ENCODE results near the gene UBA6.
"Not testable (repeated sequence)": the region's sequence is repeated elsewhere in the genome, so short reads cannot be mapped to it uniquely, and the experiment has no call there.

UBA6 gene

GRCh38 chr4:67674098-67674497 is 26.9 kb downstream of the UBA6 start:
- DNase-seq = no peak

GRCh38 chr4:67668315-67668714 is 32.6 kb downstream of the UBA6 start:
- DNase-seq = no peak

- no peak for DNase-seq
Observed at GRCh38 chr4:67660418-67660817, 40.5 kb downstream of the UBA6 start.

DNA sequence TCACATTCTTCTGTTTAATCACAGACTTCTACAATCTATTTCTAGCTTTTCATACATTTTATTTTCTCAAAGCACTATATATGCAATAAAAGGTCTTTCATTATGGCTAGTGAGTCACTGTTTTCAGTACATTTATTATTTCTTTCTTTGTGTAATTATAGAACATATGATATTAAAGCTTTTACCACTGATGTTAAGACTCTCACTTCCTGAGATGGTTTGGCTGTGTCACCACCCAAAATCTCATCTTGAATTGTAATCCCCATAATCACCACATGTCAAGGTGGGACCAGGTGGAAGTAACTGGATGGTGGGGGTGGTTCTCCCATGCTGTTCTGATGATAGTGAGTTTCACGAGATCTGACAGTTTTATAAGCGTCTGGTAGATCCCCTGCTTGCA is 41.9 kb downstream of the UBA6 start:
- DNase-seq = no peak

DNA sequence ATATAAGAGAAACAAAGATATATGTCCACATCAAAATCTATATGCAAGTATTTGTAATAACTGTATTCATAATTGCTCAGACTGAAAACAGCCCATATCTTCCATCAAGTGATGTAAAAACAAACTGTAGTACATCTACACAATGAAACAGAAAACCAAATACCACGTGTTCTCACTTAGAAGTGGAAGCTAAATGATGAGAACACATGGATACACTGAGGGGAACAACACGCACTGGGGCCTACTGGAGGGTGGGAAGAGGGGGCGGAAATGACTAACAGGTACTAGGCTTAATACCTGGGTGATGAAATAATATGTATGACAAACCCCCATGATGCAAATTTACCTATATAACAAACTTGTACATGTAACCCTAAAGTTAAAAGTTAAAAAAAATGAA is 42.7 kb downstream of the UBA6 start:
- DNase-seq = no peak

DNA sequence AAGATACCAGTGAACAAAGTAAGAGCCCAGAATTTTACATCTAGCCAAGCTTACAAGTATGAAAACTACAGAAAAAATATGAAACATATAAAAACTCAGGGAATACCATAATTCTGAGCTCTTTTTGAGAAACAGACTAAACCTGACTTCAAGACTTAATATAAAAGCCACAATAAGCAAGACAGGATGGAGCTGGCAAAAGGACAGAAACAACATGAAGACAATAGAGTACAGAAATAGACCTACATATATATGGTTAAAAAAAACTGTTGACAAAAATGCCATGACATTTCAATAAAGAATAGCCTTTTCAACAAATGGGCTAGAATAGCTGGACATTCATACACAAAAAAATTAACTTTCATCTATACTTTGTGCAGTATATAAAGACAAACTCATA is 49.4 kb downstream of the UBA6 start:
- no peak for DNase-seq

DNA sequence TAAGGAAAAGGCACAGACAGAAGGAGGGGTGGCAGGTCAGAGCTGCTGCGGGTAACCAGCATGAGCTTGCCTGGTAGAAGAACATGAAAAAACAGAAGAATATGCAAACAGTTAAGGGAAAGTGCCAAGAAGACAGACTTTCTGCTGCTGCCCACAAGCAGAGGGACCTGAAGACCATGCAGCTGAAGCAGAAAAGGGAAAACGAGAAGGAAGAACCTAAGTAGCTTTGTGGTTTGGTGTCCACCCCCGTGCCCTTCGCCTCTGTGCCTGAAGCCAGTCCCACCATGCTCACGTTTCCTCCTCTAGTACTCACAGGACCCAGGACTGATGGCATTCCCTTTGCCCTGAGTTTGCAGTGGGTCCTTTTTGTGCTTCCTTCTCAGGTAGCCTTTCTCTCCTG is 62.8 kb downstream of the UBA6 start:
- no peak for DNase-seq

- DNase-seq = not testable (repeated sequence)
Observed at GRCh38 chr4:67636978-67637377, 64.0 kb downstream of the UBA6 start.

GRCh38 chr4:67635331-67635730 is 65.6 kb downstream of the UBA6 start:
- peak in 1 of 56 donors; percentile 2 for DNase-seq

- no peak for DNase-seq
Observed at GRCh38 chr4:67634741-67635140, 66.2 kb downstream of the UBA6 start.

- DNase-seq = no peak
Observed at GRCh38 chr4:67632492-67632891, 68.5 kb downstream of the UBA6 start.

GRCh38 chr4:67624939-67625338 is 76.0 kb downstream of the UBA6 start:
- DNase-seq = peak in 3 of 56 donors; percentile 4 to 8 (median 4)

DNA sequence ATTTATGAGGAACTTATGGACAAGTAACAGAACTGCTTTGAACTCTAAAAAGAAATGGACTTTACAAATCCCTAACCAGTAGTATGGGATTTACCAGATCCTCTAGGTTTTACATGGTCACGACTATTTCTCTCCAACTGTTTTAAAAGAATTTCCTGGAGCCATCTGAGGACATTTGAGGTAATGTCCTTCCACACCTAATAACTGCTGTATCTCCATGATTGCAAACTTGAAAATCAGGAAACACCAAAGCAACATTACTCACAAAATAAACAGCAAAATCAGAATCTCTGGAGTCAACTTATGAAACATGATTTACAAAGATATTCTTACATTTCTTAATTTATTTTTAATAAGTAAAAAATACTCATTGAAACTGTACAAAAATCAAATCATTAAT is 84.5 kb downstream of the UBA6 start:
- no peak for DNase-seq

DNA sequence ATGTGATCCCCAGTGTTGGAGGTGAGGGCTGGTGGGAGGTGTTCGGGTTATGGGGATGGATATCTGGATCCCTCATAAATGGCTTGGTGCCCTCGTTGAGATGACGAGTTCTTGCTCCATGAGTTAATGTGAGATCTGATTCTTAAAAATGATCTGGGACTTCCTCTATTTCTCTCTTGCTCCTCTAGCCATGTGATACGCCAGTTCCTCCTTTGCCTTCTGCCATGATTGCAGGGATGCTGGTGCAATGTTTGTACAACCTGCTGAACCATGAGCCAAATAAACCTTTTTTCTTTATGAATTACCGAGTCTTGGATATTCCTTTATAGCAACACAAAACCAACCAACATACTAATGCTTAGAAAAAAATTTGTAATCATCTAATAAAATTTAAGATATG is 85.8 kb downstream of the UBA6 start:
- DNase-seq = no peak

- no peak for DNase-seq
Observed at GRCh38 chr4:67614186-67614585, 86.8 kb downstream of the UBA6 start.

DNA sequence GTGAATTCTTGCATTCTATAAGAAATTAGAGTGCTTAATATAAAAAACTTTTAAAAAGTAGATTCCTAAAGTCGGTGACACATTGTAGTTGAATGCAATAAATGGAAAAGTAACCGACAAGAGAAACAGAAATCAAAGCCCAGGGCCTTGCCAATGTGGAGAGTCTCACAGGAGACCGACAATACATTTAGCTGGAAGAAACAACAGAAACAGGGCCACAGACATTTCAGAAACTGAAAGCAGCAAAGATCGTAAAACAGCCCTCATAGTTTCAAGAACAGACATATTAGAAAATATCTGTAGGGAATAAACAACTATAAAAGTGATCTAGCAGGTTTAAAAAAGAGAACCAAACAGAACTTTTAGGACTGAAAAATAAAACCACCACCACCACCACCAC is 92.9 kb downstream of the UBA6 start:
- no peak for DNase-seq

GRCh38 chr4:67604749-67605148 is 96.2 kb downstream of the UBA6 start:
- no peak for DNase-seq

DNA sequence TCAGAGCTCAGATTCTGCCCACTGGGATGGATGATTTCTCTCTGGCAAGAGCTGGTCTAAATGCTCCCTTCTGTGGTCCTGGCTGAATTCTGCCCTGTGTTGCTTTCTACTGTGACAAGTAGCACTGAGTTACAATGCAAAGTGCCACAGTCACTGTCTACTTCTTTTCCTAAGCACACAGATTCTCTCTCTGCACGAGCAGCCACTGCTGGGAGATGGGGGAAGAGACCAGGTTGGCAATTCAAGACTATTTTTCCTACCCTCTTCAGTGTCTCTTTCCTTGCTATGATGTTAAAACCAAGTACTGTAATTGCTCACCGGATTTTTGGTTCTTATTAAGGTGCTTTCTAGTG is 97.0 kb downstream of the UBA6 start:
- DNase-seq = no peak

DNA sequence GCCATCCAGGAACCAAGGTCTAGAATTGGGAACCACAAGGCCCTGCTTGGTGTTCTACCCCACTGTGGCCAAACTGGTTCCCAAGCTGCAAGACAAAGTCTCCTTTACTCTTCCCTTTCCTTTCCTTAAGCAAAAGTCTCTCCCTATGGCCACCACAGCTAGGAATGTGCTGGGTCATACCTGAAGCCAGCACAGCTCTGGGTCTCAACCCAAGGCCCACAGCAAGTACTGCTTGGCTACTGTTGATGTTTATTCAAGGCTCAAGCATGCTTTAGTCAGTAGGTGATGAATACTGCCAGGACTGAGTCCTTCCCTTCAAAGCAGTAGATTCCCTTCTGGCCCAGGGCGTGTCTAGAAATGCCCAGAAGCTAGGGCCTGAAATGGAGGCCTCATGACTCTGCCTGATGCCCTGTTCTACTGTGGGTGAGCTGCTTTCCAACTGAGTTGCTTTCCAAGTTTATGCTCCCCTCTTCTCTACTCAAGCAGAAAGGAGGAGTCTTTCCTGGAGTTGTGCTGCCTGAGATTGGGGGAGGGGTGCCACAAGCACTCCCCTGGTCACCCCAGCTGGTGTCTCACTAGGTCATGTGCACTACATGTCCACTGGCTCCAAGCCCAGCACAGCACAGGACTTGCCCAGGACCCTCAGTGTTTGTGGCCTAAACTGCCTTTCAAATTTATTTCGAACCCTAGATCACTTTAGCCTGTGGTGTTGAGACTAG is 97.5 kb downstream of the UBA6 start:
- no peak for DNase-seq

DNA sequence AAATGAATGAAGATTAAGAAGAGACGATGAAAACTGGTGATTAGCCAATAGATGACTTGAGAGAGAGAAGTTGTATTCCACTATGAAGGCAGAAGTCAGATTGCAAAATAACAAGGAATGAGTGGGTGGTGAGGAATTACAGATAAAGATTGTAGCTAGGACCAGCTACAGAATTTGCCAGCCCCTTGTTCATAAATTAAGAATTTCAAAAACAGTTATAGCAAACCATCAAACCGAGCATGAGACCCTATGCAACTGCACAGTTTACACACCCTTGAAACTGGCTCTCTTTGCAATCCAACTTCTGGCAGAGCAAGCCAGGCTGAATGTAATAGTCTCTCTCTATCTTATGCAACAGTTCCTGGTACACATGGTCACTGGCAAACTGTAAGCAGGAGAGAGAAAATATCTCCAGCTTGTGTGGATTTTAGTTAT is 107.2 kb downstream of the UBA6 start:
- DNase-seq = peak in 2 of 56 donors; percentile 2 to 11

- no peak for DNase-seq
Observed at GRCh38 chr4:67587156-67587555, 113.8 kb downstream of the UBA6 start.

DNA sequence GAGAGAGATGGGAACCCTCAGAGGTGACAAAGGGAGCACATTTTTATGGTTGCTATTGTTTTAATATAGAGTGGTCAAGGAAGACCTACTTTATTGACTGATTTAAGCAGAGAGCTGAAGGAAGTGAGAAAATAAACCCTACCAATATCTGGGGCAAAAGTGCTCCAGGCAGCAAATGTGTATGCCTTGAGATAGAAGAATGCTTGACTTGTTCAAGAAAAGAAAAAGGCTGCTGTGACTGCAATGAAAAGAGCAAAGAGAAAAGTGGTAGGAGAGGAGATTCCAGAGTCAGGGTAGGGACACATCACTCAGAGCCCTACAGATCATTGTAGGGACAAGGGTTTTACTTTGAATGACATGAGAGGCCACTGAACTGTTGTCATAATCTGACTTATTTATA is 116.5 kb downstream of the UBA6 start:
- no peak for DNase-seq

DNA sequence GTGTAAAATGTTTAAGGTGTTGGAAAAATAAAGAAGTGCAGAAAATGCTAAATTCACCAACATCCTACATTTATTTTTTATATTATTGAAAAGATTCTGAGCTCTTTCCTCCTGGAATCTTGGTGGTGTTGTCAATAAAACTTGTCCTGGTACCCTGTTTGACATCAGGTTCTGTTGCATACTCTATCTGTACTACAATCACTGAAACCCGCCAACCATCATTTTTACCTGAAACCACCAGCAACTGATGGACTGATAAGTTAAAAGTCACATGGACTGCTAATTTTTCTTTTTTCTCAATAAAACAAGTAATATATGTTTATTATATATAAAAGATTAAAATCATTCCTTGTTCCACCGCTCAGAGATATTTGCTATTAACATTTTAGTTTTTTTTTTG is 119.0 kb downstream of the UBA6 start:
- no peak for DNase-seq

All from amygdala (tissue), 56 donors.